Liver (tissue), 9 donors: ENCODE data around the gene TMEM178B. TPM values are rescaled to one million over a fixed set of nuclear protein-coding genes. Genes with fewer than 3 reads are reported as not detected.

ENCODE experiments used
- DNase-seq: peaks from one replicate; pipeline ENCODE4 v3.0.0-alpha.2; 2017; ENCODE audit warnings: low spot score
- H3K27ac ChIP-seq, 2 donors: one replicate each; pipeline ENCODE4 v1.7.0; 2013; ENCODE audit warnings: inconsistent platforms in 2 of 2, low read length in 2 of 2, control low read depth in 1 of 2, low read depth in 1 of 2, mild to moderate bottlenecking in 1 of 2
- H3K27me3 ChIP-seq, 4 donors: one replicate each; pipeline versions ENCODE4 v1.6.1 to v1.7.0; 2013; ENCODE audit warnings: low read length in 3 of 4, inconsistent platforms in 1 of 4, mild to moderate bottlenecking in 1 of 4, moderate library complexity in 1 of 4; ENCODE audit not compliant: control insufficient read depth in 4 of 4, insufficient read depth in 4 of 4
- H3K36me3 ChIP-seq, 4 donors: one replicate each; pipeline versions ENCODE4 v1.6.1 to v1.7.0; 2013; ENCODE audit warnings: low read length in 3 of 4, mild to moderate bottlenecking in 3 of 4, low read depth in 1 of 4, moderate library complexity in 1 of 4; ENCODE audit not compliant: control insufficient read depth in 4 of 4, insufficient read depth in 3 of 4
- H3K4me1 ChIP-seq, 4 donors: one replicate each; pipeline versions ENCODE4 v1.6.1 to v1.7.0; 2013; ENCODE audit warnings: low read length in 3 of 4, mild to moderate bottlenecking in 3 of 4, moderate library complexity in 1 of 4; ENCODE audit not compliant: control insufficient read depth in 4 of 4, insufficient read depth in 4 of 4
- H3K4me3 ChIP-seq, 3 donors: one replicate each; pipeline versions ENCODE4 v1.6.1 to v1.7.0; 2013; ENCODE audit warnings: low read length in 3 of 3, control low read depth in 1 of 3, low read depth in 1 of 3, mild to moderate bottlenecking in 1 of 3
- H3K9ac ChIP-seq, 2 donors: one replicate each; pipeline ENCODE4 v1.7.0; 2013; ENCODE audit warnings: low read length in 2 of 2, mild to moderate bottlenecking in 2 of 2, moderate library complexity in 2 of 2, control low read depth in 1 of 2, low read depth in 1 of 2
- H3K9me3 ChIP-seq, 4 donors: one replicate each; pipeline versions ENCODE4 v1.6.1 to v1.7.0; 2013; ENCODE audit warnings: low read length in 3 of 4; ENCODE audit not compliant: control insufficient read depth in 4 of 4
- ATF3 ChIP-seq: IDR thresholded peaks from 2 replicates; pipeline ENCODE4 v1.6.1; 2016; ENCODE audit warnings: antibody characterized with exemption
- CTCF ChIP-seq: fragments of 150-350 bp; IDR thresholded peaks from 2 replicates; pipeline ENCODE4 v1.5.1; 2017; ENCODE audit warnings: improper control_type of control experiment, low read depth, low read length; ENCODE audit not compliant: missing input control
- EGR1 ChIP-seq, 2 donors: IDR thresholded peaks; 2 replicates each; pipeline ENCODE4 v1.6.1; 2016 to 2018; ENCODE audit warnings: antibody characterized with exemption in 2 of 2, low read depth in 2 of 2
- FOXA1 ChIP-seq: IDR thresholded peaks from 2 replicates; pipeline ENCODE4 v1.6.1; 2016; ENCODE audit warnings: antibody characterized with exemption
- FOXA2 ChIP-seq: IDR thresholded peaks from 2 replicates; pipeline ENCODE4 v1.6.1; 2016; ENCODE audit warnings: antibody characterized with exemption
- HNF4A ChIP-seq, 2 donors: conservative IDR thresholded peaks; 2 replicates each; pipeline ENCODE4 v1.6.1; 2016; ENCODE audit warnings: antibody characterized with exemption in 2 of 2, mild to moderate bottlenecking in 2 of 2
- HNF4G ChIP-seq: IDR thresholded peaks from 2 replicates; pipeline ENCODE4 v1.6.1; 2016; ENCODE audit warnings: antibody characterized with exemption
- JUND ChIP-seq, 2 donors: IDR thresholded peaks; 2 replicates each; pipeline ENCODE4 v1.6.1; 2016; ENCODE audit warnings: antibody characterized with exemption in 2 of 2
- MAX ChIP-seq: IDR thresholded peaks from 2 replicates; pipeline ENCODE4 v1.6.1; 2016; ENCODE audit warnings: antibody characterized with exemption
- NR2F2 ChIP-seq: IDR thresholded peaks from 2 replicates; pipeline ENCODE4 v1.6.1; 2016; ENCODE audit warnings: antibody characterized with exemption
- RAD21 ChIP-seq, 2 donors: IDR thresholded peaks; 2 replicates each; pipeline ENCODE4 v1.6.1; 2016; ENCODE audit warnings: antibody characterized with exemption in 2 of 2, mild to moderate bottlenecking in 2 of 2
- RXRA ChIP-seq, 2 donors: IDR thresholded peaks; 2 replicates each; pipeline ENCODE4 v1.6.1; 2017 to 2018; ENCODE audit warnings: antibody characterized with exemption in 2 of 2, mild to moderate bottlenecking in 1 of 2
- SP1 ChIP-seq: IDR thresholded peaks from 2 replicates; pipeline ENCODE4 v1.6.1; 2018; ENCODE audit warnings: antibody characterized with exemption, mild to moderate bottlenecking
- ZBTB33 ChIP-seq: IDR thresholded peaks from 2 replicates; pipeline ENCODE4 v1.6.1; 2016; ENCODE audit warnings: antibody characterized with exemption
- WGBS: extraction: QIAGEN DNeasy Blood & Tissue Kit; methylation state at CpG from one replicate; pipeline ENCODE4 v1.1.7; 2013; 5-methylcytosine and 5-hydroxymethylcytosine counted together
- polyA plus RNA-seq, 2 donors: library from polyadenylated mRNA; stranded (reverse) in 1 of 2; unstranded in 1 of 2; fragments of 200-250 nt in 1 of 2; fragments of >200 nt in 1 of 2; fragmentation: Nextera tagmentation in 1 of 2; extraction: Ambion mirVana in 1 of 2; gene quantifications; one replicate each; pipeline versions ENCODE4 v1.2.1 to v1.2.3, GENCODE V29; 2013 to 2015
- total RNA-seq, 2 donors: library from RNA; depleted of rRNA; stranded (reverse); fragments of >200 nt; gene quantifications; one replicate each; pipeline ENCODE4 v1.2.3, GENCODE V29; 2014
- TF ChIP-seq, protein P1 (sequence below): IDR thresholded peaks from 2 replicates; pipeline ENCODE4 v1.6.1; 2016; ENCODE audit warnings: antibody characterized with exemption, mild to moderate bottlenecking
- donor health status: healthy.
- donor health status: healthy.
- donor health status: healthy.
- donor health status: healthy.
- donor health status: healthy.

Gene TMEM178B
- total and polyA plus RNA-seq, 4 donors: under 0.01 to 0.02 (median under 0.01) TPM; not detected in 1

DNA sequence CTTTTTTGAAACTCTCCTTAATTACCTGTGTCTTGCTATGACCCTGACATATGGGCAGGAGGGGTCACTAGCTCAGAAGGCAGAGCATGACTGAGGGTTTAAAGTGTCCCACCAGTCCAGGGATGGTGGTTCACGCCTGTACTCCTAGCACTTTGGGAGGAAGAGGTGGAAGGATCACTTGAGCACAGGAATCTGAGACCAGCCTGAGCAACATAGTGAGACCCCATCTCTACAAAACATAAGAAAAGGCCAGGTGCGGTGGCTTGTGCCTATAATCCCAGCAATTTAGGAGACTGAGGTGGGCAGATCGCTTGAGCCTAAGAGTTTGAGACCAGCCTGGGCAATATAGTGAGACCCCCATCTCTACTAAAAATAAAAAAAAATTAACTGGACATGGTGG is 133.8 kb downstream of the TMEM178B start:
- DNase-seq: no peak
- WGBS: 91% methylated on average over 3 of the region's 3 CpGs
- no peak overlapping the region for H3K4me3 ChIP-seq

DNA sequence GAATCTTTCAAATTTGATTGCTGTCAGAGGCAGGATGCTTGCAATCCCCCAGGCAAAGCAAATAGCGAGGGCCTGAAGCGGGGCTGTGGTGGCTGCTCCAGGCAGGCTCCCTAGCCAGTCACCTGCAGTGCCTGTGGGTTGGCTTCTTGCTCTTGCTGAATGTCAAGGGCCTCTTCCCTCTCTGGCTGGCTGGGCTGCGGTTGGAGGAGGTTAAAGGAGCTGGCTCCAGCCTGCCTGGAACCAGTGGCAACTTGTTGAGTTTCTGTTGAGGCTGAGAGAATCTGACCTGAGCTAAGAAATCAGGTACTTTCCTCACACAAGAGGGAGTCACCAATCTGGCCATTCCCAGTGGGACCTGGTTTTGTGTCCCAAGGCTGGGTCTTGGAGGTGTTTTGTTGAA is 134.7 kb downstream of the TMEM178B start:
- H3K36me3 ChIP-seq: no peaks in the 10 kb centered on the region
- no peaks in the 10 kb centered on the region for H3K27me3 ChIP-seq
- no peak overlapping the region for H3K9ac ChIP-seq
- TF ChIP-seq ATF3 (no peak), RAD21 (IDR thresholded peaks at IDR 0.05) (no peak), SP1 (no peak)
- WGBS: 61% methylated on average over 3 of the region's 3 CpGs
- H3K4me1 ChIP-seq: no peaks in the 10 kb centered on the region
- no peak overlapping the region for H3K27ac ChIP-seq
- no peaks in the 10 kb centered on the region for H3K9me3 ChIP-seq
- no peak for DNase-seq
- no peak overlapping the region for H3K4me3 ChIP-seq

More for the DNA sequence above, 133.8 kb downstream of the TMEM178B start:
- no peak overlapping the region for H3K9ac ChIP-seq
- no peaks in the 10 kb centered on the region for H3K36me3 ChIP-seq
- H3K4me1 ChIP-seq: no peaks in the 10 kb centered on the region
- no peaks in the 10 kb centered on the region for H3K9me3 ChIP-seq
- TF ChIP-seq JUND (IDR thresholded peaks at IDR 0.05) (no peak), RAD21 (IDR thresholded peaks at IDR 0.05) (no peak), CTCF (no peak)
- H3K27ac ChIP-seq: no peak overlapping the region
- no peaks in the 10 kb centered on the region for H3K27me3 ChIP-seq

DNA sequence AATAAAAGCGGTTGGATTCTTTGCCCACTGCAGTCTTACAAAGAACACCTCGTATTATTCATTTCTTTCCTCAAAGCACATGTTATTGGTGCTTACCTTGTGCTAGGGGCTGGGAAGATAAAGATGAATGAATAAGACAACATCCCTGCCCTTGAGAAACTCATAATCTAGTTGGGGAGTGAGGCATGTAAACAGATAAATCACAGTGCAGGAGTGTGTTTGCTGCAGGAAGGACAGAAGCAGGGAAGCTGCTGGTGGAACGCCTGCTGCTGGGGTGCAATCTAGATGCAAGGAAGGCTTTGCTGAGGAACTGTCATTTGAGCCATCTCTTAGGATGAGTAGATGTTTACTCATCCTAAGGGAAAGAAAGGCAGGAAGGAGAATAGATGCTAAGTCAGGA is 135.6 kb downstream of the TMEM178B start:
- no peak for DNase-seq
- WGBS: 71% methylated on average over 3 of the region's 3 CpGs

DNA sequence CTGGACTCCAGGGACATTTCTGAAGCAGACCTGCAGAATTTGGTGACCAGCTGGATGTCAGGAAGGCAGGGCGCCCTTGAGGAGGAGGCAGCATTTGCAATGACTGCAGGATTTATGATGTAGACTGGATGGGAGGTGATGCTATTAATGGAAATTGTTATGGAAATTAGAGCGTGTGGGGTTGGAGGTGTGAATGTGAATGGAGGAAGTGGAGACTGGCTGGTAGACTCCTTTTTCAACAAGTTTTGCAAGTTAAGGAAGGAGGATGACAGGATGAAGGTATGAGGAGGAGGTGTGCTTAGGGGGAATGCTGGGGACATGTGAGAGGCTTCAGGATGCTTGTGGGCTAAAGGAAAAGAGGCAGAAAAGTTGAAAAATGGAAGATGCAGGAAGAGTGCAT is 137.0 kb downstream of the TMEM178B start:
- H3K27me3 ChIP-seq: no peaks in the 10 kb centered on the region
- H3K9ac ChIP-seq: no peak overlapping the region
- no peaks in the 10 kb centered on the region for H3K36me3 ChIP-seq
- no peak overlapping the region for H3K4me3 ChIP-seq
- H3K9me3 ChIP-seq: no peaks in the 10 kb centered on the region
- no peaks in the 10 kb centered on the region for H3K4me1 ChIP-seq
- no peak overlapping the region for H3K27ac ChIP-seq
- WGBS: 61% methylated on average over 2 of the region's 2 CpGs
- DNase-seq: no peak
- TF ChIP-seq FOXA2: no peak
- no peak for TF ChIP-seq SP1
- TF ChIP-seq ZBTB33: no peak
- no peak for TF ChIP-seq RXRA (IDR thresholded peaks at IDR 0.05)
- TF ChIP-seq, protein P1, sequence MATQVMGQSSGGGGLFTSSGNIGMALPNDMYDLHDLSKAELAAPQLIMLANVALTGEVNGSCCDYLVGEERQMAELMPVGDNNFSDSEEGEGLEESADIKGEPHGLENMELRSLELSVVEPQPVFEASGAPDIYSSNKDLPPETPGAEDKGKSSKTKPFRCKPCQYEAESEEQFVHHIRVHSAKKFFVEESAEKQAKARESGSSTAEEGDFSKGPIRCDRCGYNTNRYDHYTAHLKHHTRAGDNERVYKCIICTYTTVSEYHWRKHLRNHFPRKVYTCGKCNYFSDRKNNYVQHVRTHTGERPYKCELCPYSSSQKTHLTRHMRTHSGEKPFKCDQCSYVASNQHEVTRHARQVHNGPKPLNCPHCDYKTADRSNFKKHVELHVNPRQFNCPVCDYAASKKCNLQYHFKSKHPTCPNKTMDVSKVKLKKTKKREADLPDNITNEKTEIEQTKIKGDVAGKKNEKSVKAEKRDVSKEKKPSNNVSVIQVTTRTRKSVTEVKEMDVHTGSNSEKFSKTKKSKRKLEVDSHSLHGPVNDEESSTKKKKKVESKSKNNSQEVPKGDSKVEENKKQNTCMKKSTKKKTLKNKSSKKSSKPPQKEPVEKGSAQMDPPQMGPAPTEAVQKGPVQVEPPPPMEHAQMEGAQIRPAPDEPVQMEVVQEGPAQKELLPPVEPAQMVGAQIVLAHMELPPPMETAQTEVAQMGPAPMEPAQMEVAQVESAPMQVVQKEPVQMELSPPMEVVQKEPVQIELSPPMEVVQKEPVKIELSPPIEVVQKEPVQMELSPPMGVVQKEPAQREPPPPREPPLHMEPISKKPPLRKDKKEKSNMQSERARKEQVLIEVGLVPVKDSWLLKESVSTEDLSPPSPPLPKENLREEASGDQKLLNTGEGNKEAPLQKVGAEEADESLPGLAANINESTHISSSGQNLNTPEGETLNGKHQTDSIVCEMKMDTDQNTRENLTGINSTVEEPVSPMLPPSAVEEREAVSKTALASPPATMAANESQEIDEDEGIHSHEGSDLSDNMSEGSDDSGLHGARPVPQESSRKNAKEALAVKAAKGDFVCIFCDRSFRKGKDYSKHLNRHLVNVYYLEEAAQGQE: no peak
- TF ChIP-seq MAX: no peak
- TF ChIP-seq NR2F2: no peak
- no peak for TF ChIP-seq EGR1 (IDR thresholded peaks at IDR 0.05; ENCODE audit: low read depth in 2 of 2)
- TF ChIP-seq JUND (IDR thresholded peaks at IDR 0.05): no peak
- TF ChIP-seq HNF4A (conservative IDR thresholded peaks at IDR 0.05): no peak

More for the DNA sequence above, 135.6 kb downstream of the TMEM178B start:
- H3K4me1 ChIP-seq: no peaks in the 10 kb centered on the region
- H3K27ac ChIP-seq: no peak overlapping the region
- no peaks in the 10 kb centered on the region for H3K9me3 ChIP-seq
- H3K27me3 ChIP-seq: no peaks in the 10 kb centered on the region
- H3K9ac ChIP-seq: no peak overlapping the region
- H3K4me3 ChIP-seq: no peak overlapping the region
- H3K36me3 ChIP-seq: no peaks in the 10 kb centered on the region
- TF ChIP-seq MAX: no peak
- TF ChIP-seq ATF3: no peak
- TF ChIP-seq NR2F2: no peak
- no peak for TF ChIP-seq FOXA1
- TF ChIP-seq SP1: no peak
- no peak for TF ChIP-seq HNF4G
